OCI-LY1 (cell line): Measurements from ENCODE around the gene FRMD1.

Experiments
- CTCF ChIP-seq: fragments of 200-600 bp; sonication (generic), shearing (Covaris generic); IDR thresholded peaks from 2 replicates; pipeline ENCODE4 v1.5.1; 2017; ENCODE audit warnings: mild to moderate bottlenecking, antibody characterized with exemption, low read length, moderate library complexity, mixed read lengths
- EZH2 ChIP-seq: fragments of 200-600 bp; sonication (generic), shearing (Covaris generic); IDR thresholded peaks from 2 replicates; pipeline ENCODE4 v1.8.0; 2017; ENCODE audit warnings: borderline replicate concordance, mixed run types, mild to moderate bottlenecking, antibody characterized with exemption, low read length, moderate library complexity, mixed read lengths

- TF ChIP-seq EZH2 (no peak), CTCF (no peak)
Observed at GRCh38 chr6:168095171-168095691, 16.2 kb upstream of the FRMD1 start.
